Colonic mucosa (tissue), 4 donors: Measurements from ENCODE around the gene SNX24. TPM values are rescaled to one million over a fixed set of nuclear protein-coding genes. Genes with fewer than 3 reads are reported as not detected.
A peak's percentile ranks its signal among the peaks of the same experiment; 100 is the strongest.

Source experiments
- DNase-seq: peaks from one replicate; pipeline ENCODE4 v3.0.0-alpha.2; 2020
- H3K27ac ChIP-seq: fragments of 200-600 bp; one replicate; pipeline ENCODE4 v1.8.0; 2021
- H3K27me3 ChIP-seq: fragments of 200-600 bp; one replicate; pipeline ENCODE4 v1.8.0; 2021
- H3K36me3 ChIP-seq: fragments of 200-600 bp; one replicate; pipeline ENCODE4 v1.8.0; 2021
- H3K4me1 ChIP-seq: fragments of 200-600 bp; one replicate; pipeline ENCODE4 v1.8.0; 2021; ENCODE audit warnings: mild to moderate bottlenecking
- H3K4me3 ChIP-seq: fragments of 200-600 bp; one replicate; pipeline ENCODE4 v1.8.0; 2021
- H3K9ac ChIP-seq, 2 donors: one replicate each; pipeline ENCODE4 v1.7.0; 2013; ENCODE audit warnings: control low read depth in 2 of 2, low read depth in 2 of 2, low read length in 2 of 2
- H3K9me3 ChIP-seq: fragments of 200-600 bp; one replicate; pipeline ENCODE4 v1.8.0; 2021
- CTCF ChIP-seq: fragments of 200-600 bp; IDR thresholded peaks from one replicate; pipeline ENCODE4 v1.8.0; 2022; ENCODE audit warnings: antibody characterized with exemption, mild to moderate bottlenecking
- intact Hi-C: fragments of 100-400 bp; cut with DNase I; formaldehyde crosslinking; loops from one replicate; pipeline ENCODE4 v1.14.1; 2022
- total RNA-seq, 2 donors: library from RNA; stranded (reverse); fragmentation: NEBNext Ultra II Directional in 1 of 2; extraction: Animal tissue kit (Norgen Biotek cat#: 25700) in 1 of 2; gene quantifications; one replicate each; pipeline ENCODE4 v1.2.1, GENCODE V29; 2021
- donor health status: healthy.
- donor health status: DM: no; HTN: no; CAD: no.
- donor health status: DM: no; HTN: no; CAD: no.

Gene SNX24
- total RNA-seq, 2 donors from 2014 or later: 8.8 to 17.0 TPM

- no peak overlapping the region for H3K4me3 ChIP-seq
- peaks cover under 1% of the 10 kb centered on the region for H3K36me3 ChIP-seq
- intact Hi-C loops: no loop called here
- H3K9ac ChIP-seq: no peak overlapping the region
- TF ChIP-seq CTCF: no peak
- no peak for DNase-seq
- H3K27ac ChIP-seq: no peak overlapping the region
- no peaks in the 10 kb centered on the region for H3K9me3 ChIP-seq
- no peaks in the 10 kb centered on the region for H3K27me3 ChIP-seq
- H3K4me1 ChIP-seq: no peaks in the 10 kb centered on the region
These were observed 182.8 kb downstream of the SNX24 start for GRCh38 chr5:123028222-123028621.

GRCh38 chr5:123033157-123033671 lies 187.8 kb downstream of the SNX24 start:
- TF ChIP-seq CTCF: no peak
- DNase-seq: no peak
- Histone ChIP-seq H3K4me3 (no peak overlapping the region), H3K4me1 (no peaks in the 10 kb centered on the region), H3K36me3 (no peaks in the 10 kb centered on the region), H3K9me3 (no peaks in the 10 kb centered on the region), H3K27me3 (no peaks in the 10 kb centered on the region), H3K27ac (no peak overlapping the region), H3K9ac (no peak overlapping the region)
- intact Hi-C loops: loop anchor here (10.0 kb wide), 1 partner anchor 312 kb away; no protein-coding TSS in a partner anchor

- H3K9ac ChIP-seq: peak overlapping the region; percentile 72 to 77
- intact Hi-C loops: loop anchor here (10.0 kb wide), 1 partner anchor 309 kb away; no protein-coding TSS in a partner anchor
- H3K4me3 ChIP-seq: peak overlapping the region; percentile 72
These were observed 190.0 kb downstream of the SNX24 start for GRCh38 chr5:123035360-123035917.

GRCh38 chr5:123035918-123036390 lies 190.5 kb downstream of the SNX24 start:
- Histone ChIP-seq H3K9me3 (no peaks in the 10 kb centered on the region), H3K9ac (peak overlapping the region; percentile 72 to 77), H3K4me3 (peak overlapping the region; percentile 72), H3K4me1 (no peaks in the 10 kb centered on the region), H3K27ac (peak overlapping the region; percentile 97), H3K27me3 (no peaks in the 10 kb centered on the region), H3K36me3 (no peaks in the 10 kb centered on the region)
- peak; percentile 59 for DNase-seq
- no peak for TF ChIP-seq CTCF
- intact Hi-C loops: loop anchor here (10.0 kb wide), 1 partner anchor 309 kb away; no protein-coding TSS in a partner anchor

More at GRCh38 chr5:123035360-123035917, 190.0 kb downstream of the SNX24 start:
- Histone ChIP-seq H3K9me3 (no peaks in the 10 kb centered on the region), H3K27ac (peak overlapping the region; percentile 97), H3K36me3 (no peaks in the 10 kb centered on the region), H3K4me1 (no peaks in the 10 kb centered on the region), H3K27me3 (no peaks in the 10 kb centered on the region)
- DNase-seq: peak; percentile 70
- no peak for TF ChIP-seq CTCF

- Histone ChIP-seq H3K9ac (peak within 1 kb of the TSS; percentile 72 to 77), H3K36me3 (no peaks in the 10 kb centered on the region), H3K27ac (peak within 1 kb of the TSS; percentile 97), H3K9me3 (no peaks in the 10 kb centered on the region), H3K4me1 (no peaks in the 10 kb centered on the region), H3K4me3 (peak within 1 kb of the TSS; percentile 72), H3K27me3 (no peaks in the 10 kb centered on the region)
- intact Hi-C loops: loop anchor here (10.0 kb wide), 1 partner anchor 308 kb away; no protein-coding TSS in a partner anchor
- DNase-seq: peak; percentile 93
- TF ChIP-seq CTCF: no peak
These were observed 191.1 kb downstream of the SNX24 start, which contains the start of gene PPIC for GRCh38 chr5:123036391-123037103. Gene PPIC (minus strand): TSS chr5:123036725. CDS start chr5:123036625, 100 bp downstream.
